ENCODE results near the gene STXBP3. TPM values are rescaled to one million over a fixed set of nuclear protein-coding genes. Genes with fewer than 3 reads are reported as not detected.

The STXBP3 gene
- total RNA-seq, 1 experiment from 2014 or later = 34.1 TPM

DNA sequence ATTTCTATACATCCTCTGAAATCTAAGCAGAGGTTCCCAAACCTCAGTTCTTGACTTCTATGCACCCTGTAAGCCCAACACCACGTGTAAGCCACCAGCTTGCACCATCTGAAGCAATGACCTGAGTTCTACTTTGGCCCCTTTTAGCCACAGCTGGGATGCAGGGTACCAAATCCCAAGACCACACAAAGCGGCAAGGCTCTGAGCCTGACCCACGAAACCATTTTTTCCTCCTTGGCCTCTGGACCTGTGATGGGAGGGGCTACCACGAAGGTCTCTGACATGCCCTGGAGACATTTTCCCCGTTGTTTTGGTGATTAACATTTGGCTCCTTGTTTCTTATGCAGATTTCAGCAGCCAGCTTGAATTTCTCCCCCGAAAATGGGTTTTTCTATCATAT lies 38.8 kb downstream of the STXBP3 start:
- Histone ChIP-seq H2BK12ac (ENCODE audit: insufficient read length, low read depth, low read length) (no peak overlapping the region), H3K4me2 (ENCODE audit: insufficient read depth, insufficient read length, low read length) (no peak overlapping the region), H4K8ac (replicated peaks; ENCODE audit: insufficient read length, low read depth, low read length) (no peak overlapping the region), H4K20me1 (ENCODE audit: control insufficient read depth, insufficient read depth, insufficient read length) (no peaks in the 10 kb centered on the region), H2BK5ac (ENCODE audit: insufficient read length, low read length) (no peak overlapping the region), H2AK5ac (ENCODE audit: insufficient read length, low read length) (no peak overlapping the region), H4K91ac (ENCODE audit: insufficient read length, low read depth, low read length) (no peak overlapping the region), H3K79me2 (ENCODE audit: insufficient read depth, low read length) (no peaks in the 10 kb centered on the region), H3K9me3 (ENCODE audit: control insufficient read depth, low read depth, low read length) (peaks cover 19% of the 10 kb centered on the region), H3K9ac (ENCODE audit: extremely low read depth, insufficient read length, low read length) (no peak overlapping the region), H2BK120ac (ENCODE audit: low read depth, low read length, poor library complexity, severe bottlenecking) (no peak overlapping the region), H3K27ac (ENCODE audit: insufficient read length, low read depth, low read length) (no peak overlapping the region), H3K4ac (ENCODE audit: low read depth, low read length) (no peak overlapping the region), H2BK20ac (ENCODE audit: low read depth, low read length, poor library complexity, severe bottlenecking) (no peak overlapping the region), H2AFZ (ENCODE audit: low read length) (no peak overlapping the region), H4K5ac (ENCODE audit: insufficient read length, low read depth, low read length) (no peak overlapping the region), H3K14ac (ENCODE audit: insufficient read depth, low read length) (no peak overlapping the region), H3K27me3 (ENCODE audit: insufficient read depth, low read length) (no peaks in the 10 kb centered on the region), H3K4me1 (ENCODE audit: insufficient read depth, low read length) (no peaks in the 10 kb centered on the region), H3K23ac (ENCODE audit: insufficient read length, low read depth, low read length) (no peak overlapping the region), H3K23me2 (ENCODE audit: insufficient read length, low read depth, low read length, poor library complexity, severe bottlenecking) (no peaks in the 10 kb centered on the region), H3K56ac (ENCODE audit: insufficient read length, low read depth, low read length) (no peak overlapping the region), H2BK15ac (ENCODE audit: low read depth, low read length) (no peak overlapping the region), H3T11ph (ENCODE audit: low read length) (no peak overlapping the region), H3K79me1 (ENCODE audit: insufficient read depth, low read depth, low read length, poor library complexity, severe bottlenecking) (no peaks in the 10 kb centered on the region), H3K18ac (ENCODE audit: insufficient read length, low read depth, low read length) (no peak overlapping the region)
- H3K4me1 Mint-ChIP-seq = peaks cover 0 to 4% of the 10 kb centered on the region in 2 experiments; a peak in 3 of 4 replicates
- no peaks in the 10 kb centered on the region; the same call in none of the 2 replicates for H3K27me3 Mint-ChIP-seq (ENCODE audit: low read depth)
- H3K36me3 Mint-ChIP-seq (ENCODE audit: insufficient read depth in 1 of 3, low read depth in 3 of 3) = peaks cover 71 to 94% (median 84%) of the 10 kb centered on the region in 3 experiments
- no peak overlapping the region for H3K4me3 Mint-ChIP-seq
- WGBS (ENCODE audit: extremely low coverage, insufficient read length, low lambda C conversion rate) = no CpG with 5 or more reads among the region's 6 CpGs
- no peak for DNase-seq
- no peak overlapping the region for H3K27ac Mint-ChIP-seq
- TF ChIP-seq CTCF (conservative IDR thresholded peaks at IDR 0.05) = no peak
- H3K9me3 Mint-ChIP-seq = peaks cover 46 to 49% of the 10 kb centered on the region in 2 experiments
